CD4-positive, CD25-positive, alpha-beta regulatory T cell (primary cell): ENCODE measurements around the gene CCNB1. TPM values are rescaled to one million over a fixed set of nuclear protein-coding genes. Genes with fewer than 3 reads are reported as not detected.
"Not testable (repeated sequence)": the region's sequence is repeated elsewhere in the genome, so short reads cannot be mapped to it uniquely, and the experiment has no call there.

Source experiments
- ATAC-seq, 2 donors: fragments of 150-1000 bp; cut with Tn5 transposase; one replicate each; pipeline ENCODE4 v1.10.0; 2021; ENCODE audit warnings: low read depth in 2 of 2, moderate number of reproducible peaks in 2 of 2, moderate library complexity in 1 of 2
- DNase-seq, 3 donors: peaks; one replicate each; pipeline versions ENCODE4 v3.0.0 to v3.0.0-alpha.2; 2012 to 2022; ENCODE audit warnings: mixed read lengths in 1 of 3
- H3K27ac ChIP-seq: one replicate; pipeline ENCODE4 v1.7.0; 2013; ENCODE audit warnings: mild to moderate bottlenecking, low read length; ENCODE audit not compliant: insufficient read depth, poor library complexity, severe bottlenecking
- H3K27me3 ChIP-seq: one replicate; pipeline ENCODE4 v1.7.0; 2013; ENCODE audit warnings: low read length; ENCODE audit not compliant: control insufficient read depth, insufficient read depth
- H3K36me3 ChIP-seq: one replicate; pipeline ENCODE4 v1.7.0; 2013; ENCODE audit warnings: mild to moderate bottlenecking, low read length, moderate library complexity; ENCODE audit not compliant: control insufficient read depth, insufficient read depth
- H3K4me1 ChIP-seq: 2 replicates; pipeline ENCODE4 v1.7.0; 2013; ENCODE audit warnings: mild to moderate bottlenecking, low read length; ENCODE audit not compliant: insufficient read depth, control insufficient read depth, poor library complexity, severe bottlenecking
- H3K4me3 ChIP-seq: one replicate; pipeline ENCODE4 v1.7.0; 2013; ENCODE audit warnings: low read depth, mild to moderate bottlenecking, low read length, moderate library complexity
- H3K9me3 ChIP-seq, 2 experiments: 1 replicate in 1 of 2; 2 replicates in 1 of 2; pipeline ENCODE4 v1.7.0; 2013; ENCODE audit warnings: low read length in 2 of 2, mild to moderate bottlenecking in 1 of 2, moderate library complexity in 1 of 2; ENCODE audit not compliant: control insufficient read depth in 2 of 2
- H3K27ac Mint-ChIP-seq, 3 donors: one replicate each; pipeline ENCODE4 v1.8.0; 2020 to 2022; ENCODE audit warnings: mild to moderate bottlenecking in 3 of 3, mixed read lengths in 3 of 3, moderate library complexity in 2 of 3
- H3K27me3 Mint-ChIP-seq: one replicate; pipeline ENCODE4 v1.8.0; 2022; ENCODE audit warnings: mild to moderate bottlenecking, mixed read lengths
- H3K36me3 Mint-ChIP-seq: one replicate; pipeline ENCODE4 v1.8.0; 2020; ENCODE audit warnings: mixed read lengths
- H3K4me1 Mint-ChIP-seq, 4 donors: one replicate each; pipeline ENCODE4 v1.8.0; 2020 to 2022; ENCODE audit warnings: mixed read lengths in 4 of 4, mild to moderate bottlenecking in 1 of 4
- H3K4me3 Mint-ChIP-seq, 4 donors: one replicate each; pipeline ENCODE4 v1.8.0; 2020 to 2022; ENCODE audit warnings: mild to moderate bottlenecking in 4 of 4, mixed read lengths in 4 of 4, moderate library complexity in 3 of 4
- H3K9me3 Mint-ChIP-seq, 7 donors: one replicate each; pipeline ENCODE4 v1.8.0; 2020 to 2022; ENCODE audit warnings: mixed read lengths in 7 of 7, mild to moderate bottlenecking in 3 of 7, moderate library complexity in 2 of 7
- polyA plus RNA-seq, 4 donors: library from polyadenylated mRNA; unstranded; fragments of 300-500 nt; fragmentation: Illumina TruSeq; gene quantifications; one replicate each; pipeline ENCODE4 v1.2.3, GENCODE V29; 2021
- total RNA-seq: library from RNA; stranded (reverse); gene quantifications from one replicate; pipeline ENCODE4 v1.2.3, GENCODE V29; 2022

The CCNB1 gene
- total and polyA plus RNA-seq, 5 donors from 2014 or later = 3.9 to 10.2 (median 8.4) TPM

GRCh38 chr5:69212022-69212421, 45.1 kb downstream of the CCNB1 start:
- H3K4me3 Mint-ChIP-seq = peak overlapping the region in 3 of 4 donors; percentile 13 to 56 (median 33)
- Histone ChIP-seq H3K9me3 (no peaks in the 10 kb centered on the region), H3K4me1 (no peaks in the 10 kb centered on the region), H3K27me3 (no peaks in the 10 kb centered on the region), H3K27ac (no peak overlapping the region), H3K36me3 (no peaks in the 10 kb centered on the region), H3K4me3 (peak overlapping the region; percentile 30)
- no peaks in the 10 kb centered on the region for H3K9me3 Mint-ChIP-seq
- no peaks in the 10 kb centered on the region for H3K36me3 Mint-ChIP-seq
- ATAC-seq (peak; percentile 37 to 53), DNase-seq (peak in 1 of 3 donors; percentile 46)
- H3K27me3 Mint-ChIP-seq = no peaks in the 10 kb centered on the region
- peaks cover 0 to 13% (median 5%) of the 10 kb centered on the region in 4 donors for H3K4me1 Mint-ChIP-seq
- H3K27ac Mint-ChIP-seq = peak overlapping the region; percentile 36 to 82 (median 78)

- DNase-seq = no peak
- ATAC-seq = no peak
- Histone ChIP-seq H3K36me3 (no peaks in the 10 kb centered on the region), H3K27me3 (no peaks in the 10 kb centered on the region), H3K9me3 (no peaks in the 10 kb centered on the region), H3K27ac (no peak overlapping the region), H3K4me3 (no peak overlapping the region), H3K4me1 (peaks cover 6% of the 10 kb centered on the region)
- no peaks in the 10 kb centered on the region for H3K36me3 Mint-ChIP-seq
- no peak overlapping the region for H3K27ac Mint-ChIP-seq
- no peak overlapping the region for H3K4me3 Mint-ChIP-seq
- H3K9me3 Mint-ChIP-seq = no peaks in the 10 kb centered on the region
- no peaks in the 10 kb centered on the region for H3K27me3 Mint-ChIP-seq
- H3K4me1 Mint-ChIP-seq = peaks cover 0 to 24% (median 9%) of the 10 kb centered on the region in 4 donors
These were observed 46.7 kb downstream of the CCNB1 start for GRCh38 chr5:69213513-69214215.

- Mint-ChIP-seq H3K9me3 (peaks cover 0 to 2% (median 0%) of the 10 kb centered on the region in 7 donors), H3K4me3 (peak overlapping the region; percentile 97 to 99 (median 98)), H3K36me3 (peaks cover 2% of the 10 kb centered on the region), H3K27ac (peak overlapping the region; percentile 99), H3K27me3 (no peaks in the 10 kb centered on the region), H3K4me1 (peaks cover 3 to 37% (median 19%) of the 10 kb centered on the region in 4 donors)
- peak overlapping the region; percentile 94 for H3K27ac ChIP-seq
- DNase-seq = no peak
- H3K36me3 ChIP-seq = no peaks in the 10 kb centered on the region
- peaks cover 14% of the 10 kb centered on the region for H3K4me1 ChIP-seq
- no peak for ATAC-seq
- H3K9me3 ChIP-seq = no peaks in the 10 kb centered on the region
- H3K27me3 ChIP-seq = no peaks in the 10 kb centered on the region
- H3K4me3 ChIP-seq = peak overlapping the region; percentile 92
These were observed 50.2 kb downstream of the CCNB1 start for GRCh38 chr5:69217151-69217511.

- H3K27me3 ChIP-seq = no peaks in the 10 kb centered on the region
- H3K4me3 ChIP-seq = peak overlapping the region; percentile 92
- peaks cover 4% of the 10 kb centered on the region for H3K36me3 Mint-ChIP-seq
- H3K4me3 Mint-ChIP-seq = peak overlapping the region; percentile 97 to 99 (median 98)
- peak overlapping the region; percentile 99 for H3K27ac Mint-ChIP-seq
- peaks cover 0 to 2% (median 0%) of the 10 kb centered on the region in 7 donors for H3K9me3 Mint-ChIP-seq
- H3K9me3 ChIP-seq = no peaks in the 10 kb centered on the region
- peaks cover 6 to 39% (median 23%) of the 10 kb centered on the region in 4 donors for H3K4me1 Mint-ChIP-seq
- DNase-seq = peak; percentile 90 to 95 (median 94)
- H3K27ac ChIP-seq = peak overlapping the region; percentile 94
- H3K4me1 ChIP-seq = peaks cover 14% of the 10 kb centered on the region
- H3K36me3 ChIP-seq = no peaks in the 10 kb centered on the region
- no peaks in the 10 kb centered on the region for H3K27me3 Mint-ChIP-seq
- ATAC-seq = peak; percentile 88 to 91
These were observed 50.9 kb downstream of the CCNB1 start for GRCh38 chr5:69217548-69218526.

GRCh38 chr5:69219939-69220338, 53.0 kb downstream of the CCNB1 start:
- Mint-ChIP-seq H3K4me3 (no peak overlapping the region), H3K36me3 (peaks cover 4% of the 10 kb centered on the region), H3K27ac (peak overlapping the region in 1 of 3 donors; percentile 56), H3K27me3 (no peaks in the 10 kb centered on the region), H3K4me1 (peaks cover 6 to 37% (median 22%) of the 10 kb centered on the region in 4 donors), H3K9me3 (peaks cover 0 to 2% (median 0%) of the 10 kb centered on the region in 7 donors)
- no peak for DNase-seq
- Histone ChIP-seq H3K36me3 (no peaks in the 10 kb centered on the region), H3K4me1 (peaks cover 14% of the 10 kb centered on the region), H3K4me3 (no peak overlapping the region), H3K27ac (no peak overlapping the region), H3K27me3 (no peaks in the 10 kb centered on the region), H3K9me3 (no peaks in the 10 kb centered on the region)
- ATAC-seq = no peak

- Mint-ChIP-seq H3K27ac (peak overlapping the region in 1 of 3 donors; percentile 56), H3K4me1 (peaks cover 6 to 35% (median 20%) of the 10 kb centered on the region in 4 donors)
- H3K4me3 Mint-ChIP-seq, H3K9me3 Mint-ChIP-seq, H3K36me3 Mint-ChIP-seq, DNase-seq, H3K27ac ChIP-seq, H3K27me3 ChIP-seq, H3K9me3 ChIP-seq, ATAC-seq, H3K4me3 ChIP-seq, H3K27me3 Mint-ChIP-seq, H3K36me3 ChIP-seq: not testable (repeated sequence)
- H3K4me1 ChIP-seq = peaks cover 14% of the 10 kb centered on the region
These were observed 53.4 kb downstream of the CCNB1 start for GRCh38 chr5:69220371-69220770.

- not testable (repeated sequence) for H3K27me3 ChIP-seq, H3K36me3 ChIP-seq, H3K27ac Mint-ChIP-seq, H3K4me3 ChIP-seq, H3K9me3 Mint-ChIP-seq, H3K36me3 Mint-ChIP-seq, ATAC-seq, H3K27ac ChIP-seq, H3K27me3 Mint-ChIP-seq, H3K9me3 ChIP-seq, H3K4me3 Mint-ChIP-seq, DNase-seq
- H3K4me1 ChIP-seq = peaks cover 14% of the 10 kb centered on the region
- peaks cover 6 to 33% (median 20%) of the 10 kb centered on the region in 4 donors for H3K4me1 Mint-ChIP-seq
These were observed 53.9 kb downstream of the CCNB1 start for GRCh38 chr5:69220833-69221232.
